Lung (tissue), 12 donors: ENCODE data around the gene VSTM2B. TPM values are rescaled to one million over a fixed set of nuclear protein-coding genes. Genes with fewer than 3 reads are reported as not detected.

Source experiments
- ATAC-seq: fragments of 200-7000 bp; cut with Tn5 transposase; one replicate; pipeline ENCODE4 v1.9.1; 2020; ENCODE audit warnings: moderate number of reproducible peaks; ENCODE audit not compliant: insufficient read depth, low FRiP score
- DNase-seq, 3 donors: peaks; one replicate each; pipeline ENCODE4 v3.0.0-alpha.2; 2013 to 2017
- H3K27ac ChIP-seq, 2 donors: one replicate each; pipeline ENCODE4 v1.5.1; 2013; ENCODE audit warnings: mild to moderate bottlenecking in 2 of 2, moderate library complexity in 2 of 2, control low read depth in 1 of 2, inconsistent platforms in 1 of 2, low read depth in 1 of 2, low read length in 1 of 2
- H3K27me3 ChIP-seq, 3 donors: one replicate each; pipeline ENCODE4 v1.5.1; 2013; ENCODE audit warnings: low read length in 2 of 3; ENCODE audit not compliant: control insufficient read depth in 3 of 3, insufficient read depth in 3 of 3
- H3K36me3 ChIP-seq, 4 donors: one replicate each; pipeline ENCODE4 v1.5.1; 2013; ENCODE audit warnings: low read length in 4 of 4, mild to moderate bottlenecking in 1 of 4, moderate library complexity in 1 of 4; ENCODE audit not compliant: control insufficient read depth in 4 of 4, insufficient read depth in 4 of 4
- H3K4me1 ChIP-seq, 5 donors: one replicate each; pipeline ENCODE4 v1.5.1; 2013; ENCODE audit warnings: low read length in 5 of 5, mild to moderate bottlenecking in 2 of 5, moderate library complexity in 1 of 5; ENCODE audit not compliant: control insufficient read depth in 5 of 5, insufficient read depth in 5 of 5
- H3K4me3 ChIP-seq: one replicate; pipeline ENCODE4 v1.5.1; 2013; ENCODE audit warnings: mild to moderate bottlenecking, control low read depth, moderate library complexity
- H3K9ac ChIP-seq, 2 donors: one replicate each; pipeline ENCODE4 v1.5.1; 2013; ENCODE audit warnings: low read length in 2 of 2, control low read depth in 1 of 2; ENCODE audit not compliant: insufficient read depth in 1 of 2
- H3K9me3 ChIP-seq, 4 donors: one replicate each; pipeline ENCODE4 v1.5.1; 2013; ENCODE audit warnings: low read length in 3 of 4, mild to moderate bottlenecking in 1 of 4, moderate library complexity in 1 of 4; ENCODE audit not compliant: control insufficient read depth in 4 of 4, insufficient read depth in 3 of 4
- CTCF ChIP-seq: IDR thresholded peaks from 2 replicates; pipeline ENCODE4 v1.5.1; 2012; ENCODE audit warnings: mild to moderate bottlenecking; ENCODE audit errors: control extremely low read depth, extremely low read depth
- WGBS, 2 donors: extraction: QIAGEN DNeasy Blood & Tissue Kit; methylation state at CpG; one replicate each; pipeline ENCODE4 v1.1.7; 2013; 5-methylcytosine and 5-hydroxymethylcytosine counted together
- polyA plus RNA-seq, 2 donors: library from polyadenylated mRNA; stranded (reverse); fragments of 200-250 nt; gene quantifications; one replicate each; pipeline ENCODE4 v1.2.1, GENCODE V29; 2013
- total RNA-seq, 2 donors: library from RNA; depleted of rRNA in 1 of 2; stranded (reverse); fragments of >200 nt in 1 of 2; gene quantifications; one replicate each; pipeline ENCODE4 v1.2.1, GENCODE V29; 2014 to 2021
- donor health status: control.
- donor health status: control.
- donor health status: Bipolar disorder and iron deficiency.
- donor health status: healthy.
- donor health status: DM: yes; HTN: yes; CAD: no.

The VSTM2B gene
- total and polyA plus RNA-seq, 4 donors = not detected

GRCh38 chr19:29574510-29574909 lies 48.7 kb downstream of the VSTM2B start:
- no peak for TF ChIP-seq CTCF
- Histone ChIP-seq H3K27me3 (peaks cover 0 to 31% (median 4%) of the 10 kb centered on the region in 3 donors), H3K4me1 (no peaks in the 10 kb centered on the region), H3K4me3 (no peak overlapping the region), H3K9me3 (peaks cover 0 to 2% (median 0%) of the 10 kb centered on the region in 4 donors), H3K9ac (no peak overlapping the region), H3K36me3 (no peaks in the 10 kb centered on the region), H3K27ac (no peak overlapping the region)
- DNase-seq (no peak), ATAC-seq (no peak)
- 63 to 66% methylated on average over 3 of the region's 3 CpGs for WGBS, 2 donors

GRCh38 chr19:29576046-29576606 lies 50.3 kb downstream of the VSTM2B start:
- peaks cover 0 to 5% (median 0%) of the 10 kb centered on the region in 4 donors for H3K9me3 ChIP-seq
- no peak for ATAC-seq
- TF ChIP-seq CTCF = no peak
- no peak for DNase-seq
- H3K4me3 ChIP-seq = no peak overlapping the region
- peaks cover 0 to 31% (median 4%) of the 10 kb centered on the region in 3 donors for H3K27me3 ChIP-seq
- H3K9ac ChIP-seq = no peak overlapping the region
- H3K4me1 ChIP-seq = no peaks in the 10 kb centered on the region
- no peaks in the 10 kb centered on the region for H3K36me3 ChIP-seq
- 34 to 45% methylated on average over 14 of the region's 14 CpGs for WGBS, 2 donors
- H3K27ac ChIP-seq = no peak overlapping the region

- no peak for DNase-seq
- WGBS, 2 donors = 59 to 63% methylated on average over 15 of the region's 15 CpGs
These were observed 51.2 kb downstream of the VSTM2B start for GRCh38 chr19:29576761-29577648.

More at GRCh38 chr19:29576761-29577648, 51.2 kb downstream of the VSTM2B start:
- Histone ChIP-seq H3K36me3 (no peaks in the 10 kb centered on the region), H3K4me1 (no peaks in the 10 kb centered on the region), H3K27me3 (peaks cover 0 to 31% (median 4%) of the 10 kb centered on the region in 3 donors), H3K27ac (no peak overlapping the region), H3K4me3 (no peak overlapping the region), H3K9me3 (peaks cover 0 to 9% (median 0%) of the 10 kb centered on the region in 4 donors), H3K9ac (no peak overlapping the region)
- no peak for TF ChIP-seq CTCF
- ATAC-seq = no peak
